CD1c-positive myeloid dendritic cell (primary cell): ENCODE data around the gene SOX6.

Experiments
- DNase-seq: peaks from one replicate; pipeline ENCODE4 v3.0.0-alpha.2; 2016; ENCODE audit errors: extremely low spot score

SOX6 gene

DNA sequence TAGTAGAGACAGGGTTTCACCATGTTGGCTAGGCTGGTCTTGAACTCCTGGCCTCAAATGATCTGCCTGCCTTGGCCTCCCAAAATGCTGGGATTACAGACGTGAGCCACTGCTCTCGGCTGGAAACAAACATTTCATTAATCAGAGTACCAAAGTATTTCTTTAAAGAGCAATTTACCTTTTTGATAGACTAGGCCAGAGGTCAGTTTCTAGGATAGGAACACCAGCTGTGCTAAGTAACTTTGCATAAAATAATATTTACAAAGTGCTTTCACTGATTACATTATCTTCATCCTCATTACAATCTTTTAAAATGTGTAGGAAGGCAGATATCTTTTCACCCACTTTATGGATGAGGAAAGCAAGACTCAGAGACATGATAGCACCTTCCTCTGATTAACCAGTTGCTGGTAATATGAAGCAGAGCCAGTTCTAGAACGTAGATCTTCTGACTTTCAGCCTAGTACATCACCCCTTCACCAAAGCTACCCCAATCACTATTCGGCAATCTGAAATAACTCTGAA lies 355.2 kb downstream of the SOX6 start:
- no peak for DNase-seq

DNA sequence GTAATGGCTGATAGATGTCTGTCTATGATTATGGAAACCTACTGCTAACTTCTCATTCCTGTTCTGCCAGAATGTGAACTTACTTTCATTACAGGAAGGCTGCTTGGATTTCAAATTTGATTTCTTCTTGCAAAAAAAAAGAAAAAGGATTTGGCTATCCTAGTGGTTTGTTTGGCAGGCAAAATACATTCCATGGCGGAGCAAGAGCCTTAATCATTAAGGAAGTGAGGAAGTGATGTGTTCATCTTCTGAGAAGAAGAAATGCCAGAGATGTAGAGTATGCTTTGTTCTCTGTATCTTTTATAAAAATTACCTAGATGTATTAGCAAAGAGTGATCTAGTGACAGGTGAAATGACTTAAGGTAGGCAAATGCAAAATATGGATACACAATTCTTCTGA lies 356.3 kb downstream of the SOX6 start:
- DNase-seq, result no peak

DNA sequence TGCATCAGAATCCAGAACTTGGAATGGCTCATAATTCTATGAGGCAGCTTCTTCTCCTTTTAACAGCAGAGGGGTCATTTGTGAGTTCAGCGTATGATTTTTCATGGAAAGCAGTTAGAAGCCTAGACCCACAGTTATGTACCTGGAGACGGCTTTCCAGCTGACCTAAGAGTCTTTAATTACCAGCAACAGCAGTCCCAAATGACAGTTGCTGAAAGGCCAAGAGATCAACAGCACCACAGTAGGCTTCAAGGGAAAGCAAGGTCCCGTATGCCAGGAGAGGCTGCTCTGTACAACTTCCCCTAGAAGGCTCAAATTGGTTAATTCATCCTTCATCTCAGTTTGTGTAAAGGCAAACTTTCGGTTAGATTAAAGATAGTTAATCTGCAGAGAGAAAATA lies 363.0 kb downstream of the SOX6 start:
- no peak for DNase-seq

DNA sequence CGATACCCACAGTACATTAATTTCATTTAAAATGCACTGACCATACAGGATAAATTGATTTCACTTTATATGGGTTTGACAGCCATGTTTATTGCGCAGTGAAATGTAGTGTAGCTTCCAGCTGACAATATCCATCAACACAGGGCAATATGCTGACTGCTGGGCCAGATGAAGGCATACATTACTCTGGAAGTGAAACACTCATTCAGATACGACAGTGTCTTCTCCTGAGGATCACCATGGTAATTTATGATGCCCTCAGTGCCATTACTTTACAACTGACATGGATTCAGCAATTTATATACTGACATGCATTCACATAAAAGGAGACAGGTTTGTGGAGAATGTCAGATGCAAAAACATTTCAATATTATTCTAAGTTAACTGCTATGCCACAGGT lies 365.1 kb downstream of the SOX6 start:
- DNase-seq, result no peak

DNA sequence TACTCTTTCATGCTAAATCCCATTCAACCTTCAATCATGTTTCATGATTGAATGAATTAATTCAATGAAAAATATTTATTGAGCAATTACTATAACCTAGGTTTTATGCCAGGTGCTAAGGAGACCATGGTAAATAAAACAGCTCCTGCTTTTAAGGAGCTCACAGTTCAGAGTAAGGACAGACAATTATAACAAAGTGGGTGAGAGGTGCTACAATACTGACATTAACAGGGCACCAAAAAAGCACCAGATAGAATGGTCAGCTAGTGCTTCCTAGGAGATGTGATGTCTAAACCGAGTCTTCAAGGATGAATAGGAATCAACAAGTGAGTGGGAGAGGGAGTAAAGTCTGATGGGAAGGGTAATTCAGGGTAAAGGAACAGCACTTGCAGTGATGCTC lies 366.7 kb downstream of the SOX6 start:
- no peak for DNase-seq

DNA sequence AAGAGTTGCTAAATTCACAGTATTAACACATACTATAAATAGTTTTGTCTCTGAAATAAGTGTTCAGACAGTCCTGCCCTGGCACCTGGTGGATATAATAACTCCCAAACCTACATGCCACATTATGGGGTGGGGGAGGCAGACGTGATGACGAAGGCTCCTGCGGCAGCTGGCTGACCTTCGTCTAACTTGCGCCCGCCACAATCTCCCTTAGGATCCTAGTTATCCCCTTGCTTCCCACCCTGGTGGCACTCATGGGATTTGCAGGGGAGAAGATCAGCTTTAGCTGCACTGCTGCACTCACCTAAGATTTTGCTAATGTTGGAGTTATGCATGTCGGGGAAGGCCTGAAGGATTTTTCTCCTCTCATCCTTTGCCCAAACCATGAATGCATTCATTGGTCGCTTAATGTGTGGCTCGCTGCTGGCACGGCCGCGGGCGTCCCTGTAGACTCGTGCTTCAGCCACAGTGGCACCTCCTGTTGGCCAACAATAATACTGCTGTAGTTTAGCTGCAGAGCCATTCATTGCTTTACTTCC lies 367.6 kb downstream of the SOX6 start:
- DNase-seq, result peak; percentile 6

DNA sequence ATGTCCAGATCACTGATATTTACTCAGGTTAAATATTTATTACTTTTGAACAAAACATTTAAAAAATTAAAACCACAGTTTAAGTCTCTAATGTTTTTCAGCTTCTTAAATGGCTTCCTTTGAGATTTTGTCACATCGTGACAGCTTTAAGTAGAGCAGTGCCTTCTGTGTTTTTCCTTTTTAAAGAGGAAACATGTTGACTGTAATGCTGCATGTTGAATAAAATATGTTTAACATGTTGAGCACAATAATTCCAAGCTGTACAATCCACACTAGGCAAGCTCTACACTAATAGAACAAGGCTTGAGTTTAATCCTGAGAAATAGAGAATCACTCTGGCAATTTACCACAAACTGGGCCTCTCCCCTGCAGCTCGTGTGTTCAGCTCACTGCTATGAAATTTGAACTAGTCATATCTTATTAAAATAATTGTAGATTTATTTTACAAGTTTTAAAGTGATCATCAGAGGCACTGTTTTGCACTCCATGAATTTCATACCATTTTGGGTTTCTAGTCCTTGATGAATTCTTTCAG lies 368.3 kb downstream of the SOX6 start:
- DNase-seq, result no peak

DNA sequence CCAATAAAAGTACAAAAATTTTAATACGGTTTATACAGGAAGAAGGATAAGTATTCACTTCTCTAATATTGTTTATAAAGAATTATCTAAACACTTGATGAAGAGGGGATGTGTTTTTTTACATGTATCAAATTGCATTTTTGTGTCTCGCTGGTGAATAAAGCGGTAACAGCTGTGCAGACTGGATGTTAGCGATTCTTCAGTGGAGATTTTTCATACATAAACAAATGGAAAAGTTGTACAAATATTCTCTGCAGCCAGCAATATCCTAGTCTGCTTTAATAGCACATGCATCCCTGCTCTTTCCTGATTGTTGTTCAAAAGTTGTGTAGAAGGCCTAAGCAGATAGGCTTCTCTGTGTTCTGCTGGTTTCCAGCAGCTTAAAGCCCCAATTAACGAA lies 369.3 kb downstream of the SOX6 start:
- no peak for DNase-seq

DNA sequence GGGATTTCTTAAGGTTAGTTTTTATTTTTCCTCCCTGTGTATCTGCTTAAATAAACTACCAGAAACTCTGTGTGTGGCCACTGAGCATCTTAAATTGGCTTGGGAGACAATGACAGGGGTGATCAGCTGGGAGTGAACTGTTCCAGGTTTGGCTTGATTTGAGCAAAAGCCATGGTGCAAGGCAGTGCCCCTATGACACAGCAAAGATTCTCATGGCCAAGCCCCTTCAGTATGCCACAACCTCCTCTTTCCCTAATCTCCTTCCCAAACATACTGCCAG lies 370.5 kb downstream of the SOX6 start:
- DNase-seq, result no peak

DNA sequence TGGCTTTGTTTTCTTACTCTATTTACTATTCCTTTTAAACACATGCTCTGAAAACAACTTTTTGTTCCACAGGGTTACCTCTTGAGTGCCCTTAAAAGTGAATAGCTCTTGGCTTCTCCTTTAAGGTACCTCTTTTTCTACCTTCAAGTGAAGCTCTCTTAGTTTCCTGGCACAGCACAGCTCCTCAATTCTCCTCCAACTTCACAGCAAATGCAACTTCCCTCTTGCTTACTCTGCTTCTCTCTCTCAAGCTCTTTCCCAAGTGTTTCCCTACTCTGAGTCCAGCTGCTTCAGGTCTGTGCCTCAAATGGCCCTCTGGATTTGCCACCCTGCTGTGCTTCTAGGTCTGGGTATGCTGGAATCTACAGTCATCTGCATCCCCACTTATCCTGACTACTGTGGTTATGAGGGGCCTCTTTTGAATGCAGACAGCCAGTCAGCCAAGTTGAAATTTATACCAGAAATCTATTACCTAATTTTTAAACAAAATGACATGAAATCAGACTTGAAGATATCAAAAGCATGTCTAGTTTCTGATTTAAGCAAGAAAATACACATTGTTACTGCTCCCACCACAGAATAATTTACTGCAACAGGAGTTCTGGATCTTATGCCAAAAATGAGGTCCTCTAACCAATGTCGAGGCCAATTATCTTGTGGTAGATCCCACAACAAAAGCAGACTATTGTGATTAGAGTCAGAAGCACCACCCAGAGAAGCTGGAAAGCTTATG lies 371.1 kb downstream of the SOX6 start:
- DNase-seq, result no peak

DNA sequence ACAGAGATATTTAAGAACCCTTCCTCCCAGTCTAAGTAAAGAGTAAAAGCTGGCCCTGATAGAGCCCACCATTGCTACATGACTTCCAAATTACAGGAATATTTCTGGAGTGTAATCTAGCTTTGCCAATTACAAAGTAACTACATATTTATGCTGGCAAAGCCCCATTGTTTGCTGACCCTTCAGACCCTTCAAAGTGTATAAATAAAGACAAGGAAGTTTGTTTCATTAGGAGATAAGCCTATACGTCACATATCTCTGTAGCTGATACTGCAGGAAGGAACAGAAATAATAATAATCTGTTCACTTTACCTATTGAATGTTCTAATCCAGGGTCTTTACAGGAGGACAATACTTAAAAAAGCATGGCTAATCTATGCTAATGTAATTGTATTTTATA lies 375.1 kb downstream of the SOX6 start:
- no peak for DNase-seq

DNA sequence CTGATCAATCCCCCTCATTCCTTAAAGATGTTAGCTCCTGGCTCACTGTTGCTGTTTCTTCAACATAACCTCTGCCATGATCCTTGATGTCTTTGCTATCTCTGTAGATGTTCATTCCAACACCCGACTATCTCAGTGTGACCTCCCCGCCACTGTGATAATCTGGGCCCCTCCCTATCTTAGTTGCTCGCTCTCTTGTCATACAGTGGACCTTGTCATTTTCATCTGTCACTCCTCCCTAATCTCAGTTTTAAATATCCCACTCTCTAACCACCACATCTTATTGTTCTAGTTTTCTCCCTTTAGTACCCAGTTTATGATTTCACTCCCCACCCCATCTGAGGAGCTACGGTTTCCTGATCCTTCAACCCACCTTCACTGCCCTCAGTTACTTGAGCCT lies 379.2 kb downstream of the SOX6 start:
- DNase-seq, result no peak

DNA sequence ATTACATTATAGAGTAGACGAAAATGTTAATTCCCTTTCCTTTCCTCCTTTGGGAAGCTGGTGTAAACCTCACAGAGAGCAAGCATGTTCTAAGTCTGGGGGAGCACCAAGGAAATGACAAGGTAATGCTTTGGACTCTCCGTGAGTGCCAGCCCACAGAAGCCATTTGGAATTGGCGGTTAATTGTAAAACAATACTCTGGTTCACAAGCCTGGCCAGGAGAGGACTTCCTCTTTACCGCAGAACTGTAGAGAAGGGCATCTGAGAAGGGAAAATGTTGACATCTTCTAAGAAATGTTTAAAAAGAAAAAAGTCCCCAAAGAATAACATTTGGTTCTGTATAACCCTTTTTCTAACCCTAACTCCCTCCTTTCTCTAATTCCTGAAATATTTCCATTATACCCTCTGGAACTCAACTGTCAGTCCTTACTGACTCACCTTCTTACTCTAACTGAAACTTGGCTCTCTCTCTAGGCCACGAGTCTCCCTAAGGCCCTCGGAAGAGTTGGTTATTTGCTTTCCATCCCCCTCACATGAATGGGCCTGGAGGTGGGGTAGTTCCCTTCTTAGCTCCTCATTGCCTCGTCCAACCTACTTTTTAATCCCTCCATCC lies 379.8 kb downstream of the SOX6 start:
- DNase-seq, result no peak

DNA sequence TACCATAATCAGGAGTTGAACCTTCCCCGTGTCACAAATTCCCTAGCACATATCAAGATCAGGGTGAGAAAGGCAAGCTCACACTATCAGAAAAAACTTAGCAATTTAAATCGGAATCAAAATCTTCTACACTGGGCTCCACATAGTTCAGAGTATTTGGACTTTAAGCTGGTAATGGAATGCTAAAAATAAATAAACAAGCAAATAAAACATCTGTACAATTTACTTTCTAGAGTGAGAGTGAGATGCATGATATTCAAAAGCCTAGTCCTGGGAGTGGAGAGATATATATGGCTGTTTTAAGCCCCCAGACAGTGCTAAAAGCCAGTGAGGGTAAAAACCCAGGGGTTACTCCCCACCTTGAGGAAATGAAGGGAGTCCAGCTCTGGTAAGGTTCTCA lies 380.6 kb downstream of the SOX6 start:
- DNase-seq, result no peak

DNA sequence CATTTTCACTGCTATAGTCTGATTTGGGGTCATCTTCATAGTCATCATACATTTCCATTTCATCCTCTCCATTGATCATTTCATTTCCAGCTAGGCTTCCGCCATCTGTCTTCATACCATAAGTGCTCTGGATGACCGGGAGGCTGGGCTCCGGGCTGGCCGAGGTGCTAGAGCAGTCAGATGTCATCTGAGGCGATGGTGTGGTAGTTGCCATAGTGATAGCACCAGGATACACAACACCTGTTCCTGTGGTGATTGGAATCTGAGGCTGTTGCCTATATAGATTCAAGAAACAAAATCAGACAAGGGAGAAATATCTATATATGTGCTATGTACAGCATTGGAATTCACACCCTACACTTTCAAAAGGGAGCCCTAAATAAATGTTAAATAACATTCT lies 383.5 kb downstream of the SOX6 start:
- DNase-seq, result no peak

DNA sequence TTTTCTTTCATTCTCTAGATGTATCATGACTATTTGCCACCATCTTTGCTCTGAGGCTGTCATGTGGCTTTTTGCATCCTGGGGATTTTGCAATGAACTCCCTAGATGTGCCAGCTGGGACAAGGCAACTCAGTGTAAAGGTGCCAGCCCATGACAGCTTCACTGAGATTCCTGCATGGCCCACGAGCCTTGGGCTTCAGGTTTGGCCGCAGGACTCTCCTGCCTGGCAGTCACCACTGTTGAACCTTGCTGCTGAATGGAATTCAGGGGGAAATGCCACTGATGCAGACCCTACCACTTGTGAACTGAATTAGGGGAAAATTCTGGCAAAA lies 385.2 kb downstream of the SOX6 start:
- DNase-seq, result no peak

DNA sequence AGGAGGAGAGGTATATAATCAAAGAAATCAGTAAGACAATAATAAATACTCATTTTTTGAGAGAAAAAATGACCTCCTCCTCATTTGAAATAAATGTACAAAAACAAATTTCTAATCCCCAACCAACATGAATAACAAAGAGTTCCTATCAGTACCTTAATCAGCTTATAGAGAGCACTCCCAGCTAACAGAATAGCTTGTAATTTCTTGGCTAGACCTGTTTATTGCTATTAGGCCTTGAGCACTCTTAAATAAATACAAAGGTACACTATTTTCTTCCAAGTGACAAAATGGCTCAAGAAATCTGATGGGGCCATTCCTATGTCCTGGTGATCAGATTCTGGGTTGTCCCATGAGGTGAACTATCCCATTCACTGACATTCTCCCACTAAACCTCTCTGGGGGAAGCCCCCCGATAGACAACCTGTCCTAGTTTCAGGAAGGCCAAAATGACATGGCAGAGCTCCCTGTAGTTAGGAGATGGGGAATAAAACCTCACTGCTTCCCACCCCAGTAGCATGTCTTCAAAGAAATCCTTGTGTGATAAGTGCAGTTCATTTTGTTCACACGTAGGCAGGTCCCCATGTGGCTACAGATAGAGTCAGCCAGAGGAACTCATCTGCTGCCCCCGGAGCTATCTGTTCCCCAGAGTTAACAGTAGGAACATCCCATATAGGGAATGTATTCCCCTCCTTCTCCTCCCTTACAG lies 385.7 kb downstream of the SOX6 start:
- no peak for DNase-seq

DNA sequence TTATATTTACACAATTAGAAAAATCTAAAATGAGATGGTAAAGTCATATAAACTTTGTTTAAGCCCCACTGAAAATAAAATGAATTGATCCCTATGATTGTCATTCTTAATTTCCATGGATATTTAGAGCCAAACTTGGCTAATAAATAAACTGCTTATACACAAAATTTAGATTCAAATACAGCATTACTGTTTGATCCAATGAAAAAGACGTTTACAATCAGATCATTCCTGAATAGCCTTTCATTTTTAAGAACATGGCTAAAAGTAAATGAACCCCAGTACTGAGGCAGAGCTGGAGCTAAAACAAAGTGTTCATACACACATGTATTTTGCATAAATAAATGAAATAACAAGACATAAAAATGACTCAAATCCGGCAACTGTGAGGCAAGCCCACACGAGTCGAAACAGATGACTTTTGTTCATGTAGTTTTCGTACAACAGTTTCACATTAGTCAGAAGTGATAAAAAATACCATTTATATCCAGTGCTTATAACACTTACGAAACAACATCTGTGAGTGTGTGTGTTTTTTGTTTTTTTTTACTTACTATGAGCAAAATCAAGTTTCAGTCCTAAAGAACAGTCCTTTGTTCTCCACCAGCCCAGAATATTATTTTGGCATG lies 386.5 kb downstream of the SOX6 start:
- no peak for DNase-seq

DNA sequence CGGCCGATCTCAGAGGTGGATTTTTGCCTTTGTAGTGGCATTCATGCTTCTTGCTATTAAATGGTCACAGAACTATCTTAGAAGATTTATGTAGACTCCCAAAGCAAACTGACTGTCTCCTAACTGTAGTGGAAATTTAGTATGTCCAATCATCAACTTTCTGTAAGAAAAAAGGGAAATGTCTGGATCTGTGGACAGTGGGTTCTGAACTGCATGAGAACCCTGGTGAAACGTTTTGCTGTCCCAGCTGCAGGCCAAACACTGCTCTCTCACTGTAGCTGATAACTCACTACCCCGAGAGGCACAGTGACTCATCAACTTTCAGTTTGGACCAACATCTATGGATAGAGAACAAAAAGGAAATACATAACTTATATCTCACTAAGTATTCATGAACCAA lies 387.1 kb downstream of the SOX6 start:
- DNase-seq, result peak; percentile 43

DNA sequence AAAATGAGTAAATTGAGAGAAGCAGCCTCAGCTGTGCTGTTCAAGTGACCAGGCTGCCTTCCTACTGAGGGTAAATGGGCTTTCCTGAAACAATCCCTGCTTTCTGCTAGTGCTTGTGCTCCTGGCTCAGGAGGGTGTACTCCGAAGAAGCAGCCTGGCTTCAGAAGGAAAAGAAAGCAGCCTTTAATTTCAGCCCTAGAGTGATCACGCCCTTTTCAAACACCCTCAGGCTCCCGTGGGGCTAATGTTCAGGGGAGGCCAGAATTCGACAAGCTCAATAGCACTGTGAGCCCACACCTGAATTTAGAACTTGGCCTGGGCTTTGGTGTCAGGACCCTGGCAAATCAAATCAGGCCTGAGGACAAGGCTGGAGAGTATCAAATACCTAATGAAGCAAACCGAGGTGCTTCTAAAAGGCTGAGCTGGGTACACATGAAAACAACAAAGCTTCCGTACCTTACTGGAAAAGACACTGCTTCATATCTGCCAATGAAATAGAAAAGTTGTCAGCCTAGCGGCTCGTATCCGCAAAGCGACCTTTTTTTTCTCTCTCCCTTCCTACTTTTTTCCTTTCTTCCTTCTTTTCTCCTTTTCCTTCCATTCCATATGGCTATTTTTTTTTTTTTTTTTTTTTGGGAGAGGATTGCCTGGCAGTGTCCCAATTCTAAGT lies 387.8 kb downstream of the SOX6 start:
- no peak for DNase-seq

DNA sequence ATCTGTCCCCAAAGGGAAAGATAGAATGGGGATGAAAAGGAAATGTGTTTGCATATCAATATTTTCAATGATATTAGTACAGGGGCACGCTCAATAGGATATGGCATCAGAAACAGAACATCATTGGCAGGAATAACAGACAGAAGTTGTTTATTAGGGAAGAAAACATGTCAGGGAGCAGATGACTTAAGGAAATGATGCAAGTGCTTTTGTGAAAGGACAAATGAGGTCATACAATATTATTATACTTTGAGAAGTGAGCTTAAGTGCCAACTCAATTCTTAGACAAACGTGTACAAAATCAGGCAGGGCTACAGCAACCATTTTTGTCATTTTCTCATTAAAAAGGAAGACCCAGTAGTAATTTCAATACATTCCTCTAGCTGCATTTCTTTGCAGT lies 388.4 kb downstream of the SOX6 start:
- peak; percentile 28 for DNase-seq

DNA sequence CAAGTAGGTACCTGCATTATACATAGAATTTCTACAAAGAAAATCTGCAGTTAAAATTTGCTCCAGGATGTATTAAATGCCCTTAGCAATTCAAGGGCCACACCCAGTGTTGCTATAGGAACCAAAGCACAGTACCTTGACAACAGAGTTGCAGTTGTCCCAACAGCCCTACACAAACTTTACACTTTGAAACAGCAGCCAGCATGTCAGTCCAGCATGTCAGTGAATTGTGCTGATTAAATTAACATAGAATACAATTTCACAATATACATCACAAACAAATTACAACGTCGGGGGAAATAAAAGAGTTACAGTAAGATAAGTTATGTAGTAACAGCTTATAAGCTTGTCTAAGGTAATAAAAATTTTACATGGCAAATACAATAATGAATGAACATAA lies 389.2 kb downstream of the SOX6 start:
- no peak for DNase-seq
